GM21786 (cell line): ENCODE measurements around the gene GFPT2.

Experiments
- ATAC-seq: cut with Tn5 transposase; IDR thresholded peaks from one replicate; pipeline ENCODE4 v1.9.1; 2021; ENCODE audit not compliant: unreplicated experiment

Gene GFPT2

GRCh38 chr5:180352116-180353047, 754 bp downstream of the GFPT2 start:
- ATAC-seq, result no peak

DNA sequence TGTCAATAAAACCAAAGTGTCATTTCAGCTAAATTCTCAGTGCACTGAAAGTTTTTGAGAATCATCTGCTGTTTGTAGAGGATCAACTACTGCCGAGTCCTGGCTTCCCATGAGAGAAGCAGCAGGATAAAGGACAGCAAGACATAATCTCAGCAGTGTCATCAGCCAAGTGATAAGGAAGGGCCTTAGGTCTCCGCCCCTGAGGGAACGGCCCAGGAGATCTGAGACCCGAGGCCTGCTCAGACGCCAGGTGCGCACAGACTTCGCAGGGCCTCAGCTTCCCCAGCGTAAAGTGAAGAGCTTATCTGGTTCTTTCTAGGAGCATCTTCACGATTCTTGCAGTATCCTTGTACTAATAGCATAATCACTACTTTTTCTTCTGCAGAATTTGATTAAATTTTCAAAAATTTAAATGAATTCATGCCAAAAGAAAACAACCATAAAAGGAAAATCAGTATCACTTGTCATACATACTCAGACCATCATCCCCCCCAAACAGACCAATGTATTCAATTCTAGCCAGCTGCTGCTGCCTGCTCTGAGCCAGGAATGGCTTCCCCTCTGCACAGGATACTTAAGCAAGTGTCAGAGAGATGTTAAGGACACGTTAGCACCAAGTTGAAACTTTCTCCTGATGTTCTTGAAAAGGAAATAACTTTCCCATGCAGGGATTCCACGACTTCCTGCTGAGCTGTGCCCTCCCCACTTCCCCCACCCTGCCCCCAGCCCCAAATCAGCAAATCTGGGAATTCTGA, 2.2 kb downstream of the GFPT2 start:
- no peak for ATAC-seq

GRCh38 chr5:180350296-180350695, 2.8 kb downstream of the GFPT2 start:
- no peak for ATAC-seq

GRCh38 chr5:180349391-180349790, 3.7 kb downstream of the GFPT2 start:
- ATAC-seq, result no peak

DNA sequence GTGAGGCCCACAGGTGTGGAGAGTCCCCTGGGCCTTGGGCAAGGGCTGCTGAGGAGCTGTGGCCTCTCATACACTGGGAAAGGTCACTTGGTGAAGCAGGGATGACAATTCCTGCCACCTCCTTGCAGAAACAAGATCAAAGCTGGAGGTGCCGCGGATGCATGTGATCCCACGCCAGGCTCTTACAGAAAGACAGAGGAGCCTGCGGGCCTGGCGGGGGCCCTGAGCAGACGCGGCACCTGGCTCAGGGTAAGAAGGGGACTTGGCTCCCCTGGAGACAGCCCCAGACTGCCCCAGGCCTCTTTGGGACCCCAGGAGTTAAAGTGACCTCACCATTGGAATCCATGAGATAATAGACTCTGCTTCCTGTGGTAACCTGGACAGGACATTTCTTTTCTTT, 4.8 kb downstream of the GFPT2 start:
- no peak for ATAC-seq

- ATAC-seq, result no peak
These were observed 5.4 kb downstream of the GFPT2 start for GRCh38 chr5:180347702-180348101.

GRCh38 chr5:180346358-180346757, 6.8 kb downstream of the GFPT2 start:
- ATAC-seq, result no peak

DNA sequence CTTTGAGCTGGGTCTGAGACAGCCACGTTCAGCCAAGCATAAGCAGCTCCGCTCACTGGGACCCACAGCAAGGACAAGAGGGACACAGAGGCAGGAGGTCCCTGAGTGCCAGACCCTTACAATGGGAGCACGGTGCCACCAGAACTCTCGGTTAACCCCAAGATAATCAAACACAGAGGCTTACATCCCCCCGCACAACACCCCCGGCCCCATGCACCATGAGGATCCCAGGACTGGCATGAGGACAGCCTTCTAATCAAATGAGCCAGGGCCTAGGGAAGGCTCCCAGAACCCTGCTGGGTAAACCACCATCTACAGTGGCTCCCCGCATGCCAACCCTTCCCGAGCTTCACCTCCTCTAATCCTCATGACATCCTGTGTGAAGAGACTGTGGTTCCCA, 7.4 kb downstream of the GFPT2 start:
- ATAC-seq, result no peak

GRCh38 chr5:180345186-180345585, 8.0 kb downstream of the GFPT2 start:
- no peak for ATAC-seq

DNA sequence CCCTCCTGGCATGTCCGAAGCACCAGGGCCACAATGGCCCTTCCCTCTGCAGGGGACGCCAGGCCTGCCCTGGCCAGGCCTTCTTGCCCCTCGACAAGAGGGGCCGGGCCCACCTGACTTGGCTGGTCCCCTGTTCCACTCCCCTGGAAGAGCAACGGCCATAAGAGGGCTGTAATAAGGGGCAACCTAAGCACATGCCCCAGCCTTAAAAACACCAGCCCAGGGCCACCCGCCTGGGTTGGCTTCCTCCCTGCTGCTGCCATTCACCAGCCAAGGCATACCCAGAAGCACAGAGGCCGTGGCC, 8.5 kb downstream of the GFPT2 start:
- no peak for ATAC-seq

DNA sequence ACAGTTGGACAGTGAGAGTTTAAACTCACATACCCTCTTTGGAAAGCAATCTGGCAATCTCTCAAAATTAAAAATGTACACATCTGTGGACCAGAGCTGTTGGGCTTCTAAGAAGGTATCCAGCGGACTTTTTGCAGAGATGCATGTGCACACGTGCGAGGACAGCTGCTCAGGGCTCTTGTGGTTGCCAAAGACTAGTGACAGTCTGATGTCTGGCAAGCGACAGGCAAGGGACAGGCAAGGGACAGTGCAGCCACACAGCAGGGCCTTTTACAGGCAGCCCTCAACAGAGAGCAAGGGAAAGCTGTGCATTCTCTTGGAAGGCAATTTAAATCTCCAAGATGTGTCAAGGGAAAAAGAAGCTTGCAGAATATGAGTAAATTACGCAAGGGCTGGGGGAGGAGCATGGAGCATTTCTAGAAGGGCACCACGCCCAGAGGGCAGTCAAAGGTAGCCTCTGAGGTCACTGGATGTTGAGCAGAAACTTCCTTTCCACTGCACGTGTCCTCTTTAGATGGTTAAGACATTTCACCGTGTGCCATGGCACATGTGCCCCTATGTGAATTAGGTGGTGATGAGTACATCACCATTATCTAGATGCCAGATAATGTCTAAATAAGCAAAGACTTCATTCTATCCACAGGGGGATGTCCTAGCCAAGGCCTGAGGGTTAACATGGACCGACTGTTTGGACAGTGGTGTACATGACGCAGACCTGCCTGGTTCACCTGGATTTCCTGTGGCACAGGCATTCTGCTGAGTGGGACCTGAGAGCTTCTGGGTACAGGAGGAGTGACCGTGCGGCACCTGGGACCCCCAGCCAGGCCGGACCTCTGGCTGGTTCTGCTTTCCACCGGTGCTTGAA, 9.1 kb downstream of the GFPT2 start:
- ATAC-seq, result no peak

GRCh38 chr5:180343110-180343830, 9.9 kb downstream of the GFPT2 start:
- no peak for ATAC-seq

GRCh38 chr5:180341595-180341994, 11.5 kb downstream of the GFPT2 start:
- no peak for ATAC-seq

GRCh38 chr5:180340856-180341255, 12.3 kb downstream of the GFPT2 start:
- no peak for ATAC-seq

- no peak for ATAC-seq
These were observed 13.5 kb downstream of the GFPT2 start for GRCh38 chr5:180339583-180340183.

- ATAC-seq, result no peak
These were observed 15.0 kb downstream of the GFPT2 start for GRCh38 chr5:180338001-180338707.

DNA sequence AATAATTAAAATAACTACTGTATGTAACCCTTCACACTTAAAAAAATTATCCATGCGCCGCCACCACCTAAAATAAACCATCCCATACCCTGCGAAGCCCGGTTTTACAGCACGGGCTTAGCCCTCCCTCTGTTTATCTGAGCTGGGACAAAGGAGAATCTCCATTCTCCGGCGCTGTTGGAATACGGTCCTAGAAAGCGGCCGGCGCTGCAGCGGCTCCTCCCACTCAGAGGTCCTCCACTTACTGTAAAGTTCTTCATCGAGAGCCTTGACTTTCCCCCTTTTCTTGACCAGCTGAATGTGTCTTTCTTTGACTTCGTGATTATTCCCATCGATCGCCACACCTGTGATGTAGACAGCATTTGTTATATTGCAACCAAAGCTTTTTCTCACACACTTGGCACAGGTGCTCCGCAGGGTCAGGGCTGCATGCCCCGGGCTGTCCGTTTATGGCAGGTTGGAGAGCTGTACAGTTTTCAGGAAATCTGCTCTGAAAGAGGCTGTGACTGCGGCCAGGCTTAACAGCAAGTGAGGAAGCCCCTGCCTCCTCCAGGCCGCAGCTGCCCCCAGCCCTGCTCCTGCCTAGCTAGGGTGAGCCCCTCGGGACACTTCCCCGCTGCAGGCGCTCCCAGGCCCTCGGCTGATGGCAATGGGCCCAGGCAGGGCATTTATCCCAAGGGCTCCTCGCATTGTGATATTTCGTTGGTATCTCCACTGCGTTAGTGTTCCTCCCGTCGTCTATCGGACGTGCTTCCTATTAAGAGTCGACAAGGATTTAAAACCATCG, 16.7 kb downstream of the GFPT2 start:
- ATAC-seq, result no peak

DNA sequence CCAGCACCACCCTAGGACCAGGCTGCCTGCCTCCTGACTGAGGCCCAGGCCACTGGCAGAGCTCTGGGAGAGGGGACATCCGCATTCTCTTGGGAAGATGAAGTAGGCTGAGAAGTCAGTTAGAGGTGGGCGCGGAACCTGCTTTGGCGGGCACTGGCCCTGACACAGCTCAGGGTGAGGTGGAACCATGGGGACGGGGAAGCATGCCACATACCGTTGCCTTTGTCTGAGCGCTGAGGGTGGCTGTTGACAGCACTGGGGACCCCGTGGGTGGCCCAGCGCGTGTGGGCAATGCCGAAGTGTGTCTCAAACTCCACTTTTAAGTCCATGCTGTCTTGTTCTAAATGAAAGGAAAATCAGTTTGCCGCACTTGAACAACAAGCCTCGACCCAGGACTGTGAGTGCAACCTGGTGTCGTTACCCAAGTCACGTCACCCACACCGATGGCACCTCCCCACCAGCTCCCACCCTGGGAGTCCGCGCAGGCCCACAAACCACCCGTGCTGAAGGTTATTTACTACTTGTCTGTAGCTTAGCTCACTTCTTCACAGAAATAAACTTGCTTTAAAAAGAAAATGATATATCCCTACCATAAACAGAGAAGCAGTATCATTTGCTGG, 17.4 kb downstream of the GFPT2 start:
- no peak for ATAC-seq
